PC-3 (cell line): Measurements from ENCODE around the gene OPA3. TPM values are rescaled to one million over a fixed set of nuclear protein-coding genes. Genes with fewer than 3 reads are reported as not detected.

Experiments
- ATAC-seq: fragments of 200-7000 bp; cut with Tn5 transposase; 2 replicates; pipeline ENCODE4 v1.9.1; 2020; ENCODE audit warnings: mild to moderate bottlenecking, moderate library complexity
- BruUV-seq: library from RNA; stranded (reverse); fragments of 400-500 nt; replicated peaks from 2 replicates; lab custom pipeline; 2021; lab: Mats Ljungman, UMichigan
- CTCF ChIA-PET: fragments of 300-600 bp; sonication (Branson Sonifier 250); formaldehyde crosslinking; loops from one replicate; lab custom pipeline; 2022; ENCODE audit warnings: antibody characterized with exemption; lab: Charles Lee
- POLR2A ChIA-PET: fragments of 300-600 bp; sonication (Branson Sonifier 250); formaldehyde crosslinking; loops from one replicate; lab custom pipeline; 2022; ENCODE audit warnings: antibody characterized with exemption; ENCODE audit not compliant: unreplicated experiment; lab: Charles Lee
- DNase-seq: peaks from one replicate; pipeline ENCODE4 v3.0.0-alpha.2; 2015
- H2AFZ ChIP-seq: fragments of 300-600 bp; sonication (generic); 2 replicates; pipeline ENCODE4 v1.6.0; 2016; ENCODE audit warnings: antibody characterized with exemption, low read length
- H3F3A ChIP-seq: fragments of 300-600 bp; sonication (generic); one replicate; pipeline ENCODE4 v1.6.0; 2017; ENCODE audit warnings: antibody characterized with exemption, low read length, control low read depth, mild to moderate bottlenecking; ENCODE audit not compliant: unreplicated experiment
- H3K27ac ChIP-seq: fragments of 300-600 bp; sonication (generic); 2 replicates; pipeline ENCODE4 v1.5.1; 2016; ENCODE audit warnings: mild to moderate bottlenecking, low read length
- H3K27me3 ChIP-seq: fragments of 300-600 bp; sonication (generic); 2 replicates; pipeline ENCODE4 v1.6.1; 2016; ENCODE audit warnings: low read length, mixed read lengths
- H3K36me3 ChIP-seq: fragments of 300-600 bp; sonication (generic); 2 replicates; pipeline ENCODE4 v1.6.1; 2016; ENCODE audit warnings: low read depth, mixed run types, low read length, mixed read lengths
- H3K4me1 ChIP-seq: fragments of 300-600 bp; sonication (generic); 2 replicates; pipeline ENCODE4 v1.5.1; 2016; ENCODE audit warnings: low read length; ENCODE audit not compliant: insufficient read depth
- H3K4me2 ChIP-seq: fragments of 300-600 bp; sonication (generic); 2 replicates; pipeline ENCODE4 v1.6.0; 2016; ENCODE audit warnings: low read length
- H3K4me3 ChIP-seq: fragments of 300-600 bp; sonication (generic); 2 replicates; pipeline ENCODE4 v1.5.1; 2016; ENCODE audit warnings: mild to moderate bottlenecking, low read length, mixed read lengths
- H3K79me2 ChIP-seq: fragments of 300-600 bp; sonication (generic); 2 replicates; pipeline ENCODE4 v1.6.1; 2017; ENCODE audit warnings: low read length, mixed read lengths
- H3K9ac ChIP-seq: fragments of 300-600 bp; sonication (generic); 2 replicates; pipeline ENCODE4 v1.6.0; 2016; ENCODE audit warnings: mild to moderate bottlenecking, low read length
- H3K9me2 ChIP-seq: fragments of 300-600 bp; sonication (generic); replicated peaks from 2 replicates; pipeline ENCODE4 v1.6.1; 2016; ENCODE audit warnings: mixed run types, low read length, mixed read lengths
- H3K9me3 ChIP-seq: fragments of 300-600 bp; sonication (generic); 2 replicates; pipeline ENCODE4 v1.6.1; 2016; ENCODE audit warnings: low read length, mixed read lengths
- H4K20me1 ChIP-seq: fragments of 300-600 bp; sonication (generic); 2 replicates; pipeline ENCODE4 v1.6.1; 2016; ENCODE audit warnings: low read length, mixed read lengths
- EZH2 ChIP-seq: fragments of 300-600 bp; sonication (generic); IDR thresholded peaks from one replicate; pipeline ENCODE4 v1.6.1; 2017; ENCODE audit warnings: antibody characterized with exemption, mild to moderate bottlenecking, low read length; ENCODE audit not compliant: unreplicated experiment
- EZH2phosphoT487 ChIP-seq: fragments of 300-600 bp; sonication (generic); IDR thresholded peaks from 2 replicates; pipeline ENCODE4 v1.6.1; 2018; ENCODE audit warnings: mild to moderate bottlenecking, antibody characterized with exemption, low read length, borderline replicate concordance
- intact Hi-C: fragments of 100-400 bp; cut with micrococcal nuclease; formaldehyde crosslinking; loops from 2 replicates; pipeline ENCODE4 v1.9.0; 2023
- total RNA-seq: library from RNA; depleted of rRNA; stranded (reverse); fragments of >200 nt; gene quantifications from 2 replicates; pipeline ENCODE4 v1.2.3, GENCODE V29; 2014
- TF ChIP-seq, protein P1 (sequence below): fragments of 300-600 bp; sonication (generic); conservative IDR thresholded peaks from 2 replicates; pipeline ENCODE4 v1.5.1; 2017; ENCODE audit warnings: antibody characterized with exemption, low read depth, mild to moderate bottlenecking, low read length

The OPA3 gene
- total RNA-seq, 1 experiment from 2014 or later = 9.4 TPM

DNA sequence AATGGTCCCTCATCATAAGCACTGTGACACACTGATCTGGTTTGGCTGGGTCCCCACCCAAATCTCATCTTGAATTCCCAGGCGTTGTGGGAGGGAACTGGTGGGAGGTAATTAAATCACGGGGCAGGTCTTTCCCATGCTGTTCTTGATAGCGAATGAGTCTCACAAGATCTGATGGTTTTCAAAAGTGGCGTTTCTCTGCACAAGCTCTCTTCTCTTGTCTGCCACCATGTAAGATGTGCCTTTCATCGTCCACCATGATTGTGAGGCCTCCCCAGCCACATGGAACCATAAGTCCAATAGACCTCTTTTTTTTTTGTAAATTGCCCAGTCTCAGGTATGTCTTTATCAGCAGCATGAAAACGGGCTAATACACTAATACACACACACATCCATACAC is 24.3 kb upstream of the OPA3 start:
- no peaks in the 10 kb centered on the region for H3F3A ChIP-seq
- H3K27me3 ChIP-seq = no peaks in the 10 kb centered on the region
- CTCF ChIA-PET = no interaction called here
- TF ChIP-seq EZH2phosphoT487 (no peak), EZH2 (no peak)
- TF ChIP-seq, protein P1, sequence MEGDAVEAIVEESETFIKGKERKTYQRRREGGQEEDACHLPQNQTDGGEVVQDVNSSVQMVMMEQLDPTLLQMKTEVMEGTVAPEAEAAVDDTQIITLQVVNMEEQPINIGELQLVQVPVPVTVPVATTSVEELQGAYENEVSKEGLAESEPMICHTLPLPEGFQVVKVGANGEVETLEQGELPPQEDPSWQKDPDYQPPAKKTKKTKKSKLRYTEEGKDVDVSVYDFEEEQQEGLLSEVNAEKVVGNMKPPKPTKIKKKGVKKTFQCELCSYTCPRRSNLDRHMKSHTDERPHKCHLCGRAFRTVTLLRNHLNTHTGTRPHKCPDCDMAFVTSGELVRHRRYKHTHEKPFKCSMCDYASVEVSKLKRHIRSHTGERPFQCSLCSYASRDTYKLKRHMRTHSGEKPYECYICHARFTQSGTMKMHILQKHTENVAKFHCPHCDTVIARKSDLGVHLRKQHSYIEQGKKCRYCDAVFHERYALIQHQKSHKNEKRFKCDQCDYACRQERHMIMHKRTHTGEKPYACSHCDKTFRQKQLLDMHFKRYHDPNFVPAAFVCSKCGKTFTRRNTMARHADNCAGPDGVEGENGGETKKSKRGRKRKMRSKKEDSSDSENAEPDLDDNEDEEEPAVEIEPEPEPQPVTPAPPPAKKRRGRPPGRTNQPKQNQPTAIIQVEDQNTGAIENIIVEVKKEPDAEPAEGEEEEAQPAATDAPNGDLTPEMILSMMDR = no peak
- POLR2A ChIA-PET = no interaction called here
- no peaks in the 10 kb centered on the region for H3K79me2 ChIP-seq
- no peak overlapping the region for H3K27ac ChIP-seq
- intact Hi-C loops = no loop called here
- H3K4me1 ChIP-seq = peaks cover 18% of the 10 kb centered on the region
- no peak overlapping the region for H2AFZ ChIP-seq
- H3K4me3 ChIP-seq = no peak overlapping the region
- no peaks in the 10 kb centered on the region for H3K9me3 ChIP-seq
- DNase-seq (no peak), ATAC-seq (no peak)
- no peak overlapping the region for H3K4me2 ChIP-seq
- H3K9ac ChIP-seq = no peak overlapping the region
- no peaks in the 10 kb centered on the region for H4K20me1 ChIP-seq
- no peaks in the 10 kb centered on the region for H3K9me2 ChIP-seq
- no TSS peak for BruUV-seq
- peaks cover 10% of the 10 kb centered on the region; the same call in 1 of the 2 replicates for H3K36me3 ChIP-seq

DNA sequence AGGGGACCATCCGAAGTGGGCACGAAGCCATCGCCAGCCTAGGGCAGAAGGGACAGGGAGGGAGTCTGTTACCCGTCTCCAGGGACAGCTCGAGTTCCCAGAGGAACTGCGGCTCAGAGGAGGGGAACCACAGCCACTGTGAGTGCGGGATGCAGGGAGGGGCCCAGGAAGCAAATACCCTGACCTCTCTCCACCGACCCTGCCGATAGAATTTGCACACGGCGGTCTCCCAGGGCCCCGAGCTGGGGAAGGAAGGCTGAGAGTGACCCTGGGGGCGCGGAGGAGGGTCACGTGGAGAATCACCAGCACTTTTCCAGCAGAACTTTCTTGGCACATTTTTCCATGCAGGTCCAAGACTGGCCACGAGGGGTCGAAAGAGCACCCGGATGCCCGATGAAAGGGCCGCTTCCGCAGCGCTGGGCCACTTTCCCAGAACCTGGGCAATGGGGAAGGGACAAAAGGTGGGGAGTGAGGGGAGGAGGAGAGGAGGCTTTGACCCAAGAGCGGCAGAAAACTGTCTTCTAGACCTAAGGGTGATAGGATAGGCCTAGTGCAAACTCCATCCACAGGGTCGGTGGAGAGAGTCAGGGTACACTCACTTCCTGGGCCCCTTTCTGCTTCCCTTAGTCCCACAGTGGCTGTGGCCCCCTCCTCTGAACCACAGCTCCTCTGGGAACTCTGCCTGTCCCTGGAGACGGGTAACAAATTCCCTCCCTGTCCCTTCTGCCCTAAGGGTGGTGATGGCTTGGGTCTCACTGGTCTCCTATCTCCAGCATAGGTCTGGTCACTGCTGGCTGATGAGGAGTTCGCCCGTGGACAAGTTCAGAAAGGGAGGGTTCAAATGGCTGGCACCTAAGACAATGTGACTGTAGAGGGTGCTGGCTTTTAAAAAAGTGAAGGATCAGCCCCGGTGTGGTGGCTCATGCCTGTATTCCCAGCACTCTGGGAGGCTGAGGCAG is 22.7 kb upstream of the OPA3 start:
- no peaks in the 10 kb centered on the region for H3F3A ChIP-seq
- H3K27ac ChIP-seq = 0 out of 2 replicates have a peak overlapping the region, but pooled peaks have one; percentile 11
- ATAC-seq = peak; percentile 78
- peak overlapping the region; percentile 82 for H3K4me2 ChIP-seq
- H3K9ac ChIP-seq = peak overlapping the region; percentile 35
- ChIA-PET CTCF (interaction anchor here (1.0 kb wide), 1 partner anchor 35 kb away, joined by 8 read pairs; no protein-coding TSS in a partner anchor), POLR2A (no interaction called here)
- BruUV-seq = no TSS peak
- no peaks in the 10 kb centered on the region for H4K20me1 ChIP-seq
- H3K36me3 ChIP-seq = 0 out of 2 replicates have a peak, but pooled peaks cover 3% of the 10 kb centered on the region
- H2AFZ ChIP-seq = peak overlapping the region; percentile 77
- no peaks in the 10 kb centered on the region for H3K9me3 ChIP-seq
- H3K4me1 ChIP-seq = peaks cover 10% of the 10 kb centered on the region
- TF ChIP-seq, protein P1 = peak; percentile 79
- TF ChIP-seq EZH2 = no peak
- H3K9me2 ChIP-seq = no peaks in the 10 kb centered on the region
- peak; percentile 76 for DNase-seq
- no peaks in the 10 kb centered on the region for H3K79me2 ChIP-seq
- H3K4me3 ChIP-seq = peak overlapping the region; percentile 57; the same call in 1 of the 2 replicates
- no peaks in the 10 kb centered on the region for H3K27me3 ChIP-seq
- intact Hi-C loops = loop anchor here (1.0 kb wide), 1 partner anchor 35 kb away; no protein-coding TSS in a partner anchor
